Uterus (tissue), 2 donors: ENCODE measurements around the gene ADAMTS17.

Experiments used
- CTCF ChIP-seq, 4 experiments: fragments of 200-600 bp in 2 of 4; fragments of 450-650 bp in 2 of 4; sonication (generic) in 2 of 4; IDR thresholded peaks; one replicate each; pipeline ENCODE4 v1.5.1; 2016 to 2019; ENCODE audit warnings: antibody characterized with exemption in 4 of 4, mild to moderate bottlenecking in 2 of 4, moderate library complexity in 1 of 4
- POLR2A ChIP-seq, 2 donors: fragments of 450-650 bp; IDR thresholded peaks; one replicate each; pipeline ENCODE4 v1.6.1; 2016; ENCODE audit warnings: antibody characterized with exemption in 2 of 2, mild to moderate bottlenecking in 1 of 2, moderate library complexity in 1 of 2

DNA sequence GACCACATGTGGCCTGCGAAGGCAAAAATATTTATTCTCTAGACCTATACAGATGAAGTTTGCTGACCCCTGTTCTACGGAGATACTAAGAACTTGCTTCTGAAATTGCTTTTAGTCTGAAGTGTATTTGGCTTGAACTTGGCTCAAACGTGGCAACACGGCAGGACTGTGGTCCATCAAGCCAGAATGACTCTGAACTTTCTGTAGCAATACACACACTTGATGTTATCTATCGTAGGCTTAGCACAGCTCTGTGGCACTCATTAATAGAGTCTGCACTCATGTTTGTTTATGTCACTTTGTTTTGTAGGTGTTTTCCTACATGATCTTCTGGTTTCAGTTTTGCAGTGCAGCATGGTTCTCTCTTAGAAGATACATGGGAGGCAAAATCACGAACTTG, 298.1 kb downstream of the ADAMTS17 start:
- no peak for TF ChIP-seq CTCF (IDR thresholded peaks at IDR 0.05)
- no peak for TF ChIP-seq POLR2A (IDR thresholded peaks at IDR 0.05)
